Measurements from ENCODE around the gene AKAP13. TPM values are rescaled to one million over a fixed set of nuclear protein-coding genes. Genes with fewer than 3 reads are reported as not detected.

The AKAP13 gene
- polyA plus RNA-seq, 1 donor from 2014 or later = 10.0 TPM

- TF ChIP-seq POLR2AphosphoS5 (IDR thresholded peaks at IDR 0.05) (no peak), TAF1 (IDR thresholded peaks at IDR 0.05; ENCODE audit: low read depth) (no peak), MXI1 (conservative IDR thresholded peaks at IDR 0.05; ENCODE audit: poor library complexity, severe bottlenecking) (no peak), EP300 (conservative IDR thresholded peaks at IDR 0.05; ENCODE audit: poor library complexity, severe bottlenecking) (no peak), RAD21 (conservative IDR thresholded peaks at IDR 0.05) (no peak), EZH2 (IDR thresholded peaks at IDR 0.05; ENCODE audit: borderline replicate concordance, insufficient read depth, low read length, poor library complexity, severe bottlenecking) (no peak), SMC3 (conservative IDR thresholded peaks at IDR 0.05; ENCODE audit: poor library complexity) (no peak), REST (IDR thresholded peaks at IDR 0.05; ENCODE audit: borderline replicate concordance) (no peak)
- TF ChIP-seq, protein P1, sequence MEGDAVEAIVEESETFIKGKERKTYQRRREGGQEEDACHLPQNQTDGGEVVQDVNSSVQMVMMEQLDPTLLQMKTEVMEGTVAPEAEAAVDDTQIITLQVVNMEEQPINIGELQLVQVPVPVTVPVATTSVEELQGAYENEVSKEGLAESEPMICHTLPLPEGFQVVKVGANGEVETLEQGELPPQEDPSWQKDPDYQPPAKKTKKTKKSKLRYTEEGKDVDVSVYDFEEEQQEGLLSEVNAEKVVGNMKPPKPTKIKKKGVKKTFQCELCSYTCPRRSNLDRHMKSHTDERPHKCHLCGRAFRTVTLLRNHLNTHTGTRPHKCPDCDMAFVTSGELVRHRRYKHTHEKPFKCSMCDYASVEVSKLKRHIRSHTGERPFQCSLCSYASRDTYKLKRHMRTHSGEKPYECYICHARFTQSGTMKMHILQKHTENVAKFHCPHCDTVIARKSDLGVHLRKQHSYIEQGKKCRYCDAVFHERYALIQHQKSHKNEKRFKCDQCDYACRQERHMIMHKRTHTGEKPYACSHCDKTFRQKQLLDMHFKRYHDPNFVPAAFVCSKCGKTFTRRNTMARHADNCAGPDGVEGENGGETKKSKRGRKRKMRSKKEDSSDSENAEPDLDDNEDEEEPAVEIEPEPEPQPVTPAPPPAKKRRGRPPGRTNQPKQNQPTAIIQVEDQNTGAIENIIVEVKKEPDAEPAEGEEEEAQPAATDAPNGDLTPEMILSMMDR (IDR thresholded peaks at IDR 0.05; ENCODE audit: poor library complexity, severe bottlenecking) = no peak
Measured at GRCh38 chr15:85454403-85454802, 74.0 kb downstream of the AKAP13 start.

GRCh38 chr15:85455891-85456290, 75.5 kb downstream of the AKAP13 start:
- no peaks in the 10 kb centered on the region for H3F3A ChIP-seq (ENCODE audit: insufficient read depth, low read length, poor library complexity, severe bottlenecking)
- H2AFZ ChIP-seq (ENCODE audit: low read depth, low read length) = no peak overlapping the region
- H3K27me3 ChIP-seq (ENCODE audit: insufficient read depth, low read depth, low read length) = no peaks in the 10 kb centered on the region
- peaks cover 5% of the 10 kb centered on the region for H3K9me3 ChIP-seq (ENCODE audit: low read length)
- no peaks in the 10 kb centered on the region for H3K9me2 ChIP-seq (ENCODE audit: insufficient read depth, low read length)
- no peak overlapping the region for H3K9ac ChIP-seq (ENCODE audit: low read length)
- H3K4me3 ChIP-seq (ENCODE audit: low read length) = no peak overlapping the region
- H4K20me1 ChIP-seq (ENCODE audit: insufficient read depth) = no peaks in the 10 kb centered on the region
- no peaks in the 10 kb centered on the region for H3K36me3 ChIP-seq (ENCODE audit: insufficient read depth, low read length)
- H3K79me2 ChIP-seq (replicated peaks; ENCODE audit: insufficient read depth, low read length) = peaks cover 18% of the 10 kb centered on the region
- TF ChIP-seq EZH2 (IDR thresholded peaks at IDR 0.05; ENCODE audit: borderline replicate concordance, insufficient read depth, low read length, poor library complexity, severe bottlenecking) = no peak
- no peak for TF ChIP-seq MXI1 (conservative IDR thresholded peaks at IDR 0.05; ENCODE audit: poor library complexity, severe bottlenecking)
- TF ChIP-seq POLR2AphosphoS5 (IDR thresholded peaks at IDR 0.05) = no peak
- TF ChIP-seq, protein P1 (IDR thresholded peaks at IDR 0.05; ENCODE audit: poor library complexity, severe bottlenecking) = no peak
- no peak for TF ChIP-seq RAD21 (conservative IDR thresholded peaks at IDR 0.05)
- TF ChIP-seq SMC3 (conservative IDR thresholded peaks at IDR 0.05; ENCODE audit: poor library complexity) = no peak
- TF ChIP-seq EP300 (conservative IDR thresholded peaks at IDR 0.05; ENCODE audit: poor library complexity, severe bottlenecking) = no peak
- TF ChIP-seq REST (IDR thresholded peaks at IDR 0.05; ENCODE audit: borderline replicate concordance) = no peak
- no peak for TF ChIP-seq TAF1 (IDR thresholded peaks at IDR 0.05; ENCODE audit: low read depth)
- H3K27ac ChIP-seq (ENCODE audit: low read length) = no peak overlapping the region
- H3K4me2 ChIP-seq (ENCODE audit: low read length) = no peak overlapping the region

More at GRCh38 chr15:85454403-85454802, 74.0 kb downstream of the AKAP13 start:
- Histone ChIP-seq H3K9me3 (ENCODE audit: low read length) (peaks cover 11% of the 10 kb centered on the region), H3K36me3 (ENCODE audit: insufficient read depth, low read length) (no peaks in the 10 kb centered on the region), H3K27ac (ENCODE audit: low read length) (no peak overlapping the region), H3F3A (ENCODE audit: insufficient read depth, low read length, poor library complexity, severe bottlenecking) (no peaks in the 10 kb centered on the region), H3K27me3 (ENCODE audit: insufficient read depth, low read depth, low read length) (no peaks in the 10 kb centered on the region), H3K9ac (ENCODE audit: low read length) (no peak overlapping the region), H3K4me2 (ENCODE audit: low read length) (no peak overlapping the region), H3K4me3 (ENCODE audit: low read length) (no peak overlapping the region), H4K20me1 (ENCODE audit: insufficient read depth) (no peaks in the 10 kb centered on the region), H3K9me2 (ENCODE audit: insufficient read depth, low read length) (no peaks in the 10 kb centered on the region), H3K79me2 (replicated peaks; ENCODE audit: insufficient read depth, low read length) (peaks cover 32% of the 10 kb centered on the region), H2AFZ (ENCODE audit: low read depth, low read length) (no peak overlapping the region)

All from neural cell (in vitro differentiated cells).